Gastrocnemius medialis (tissue), 4 donors: Measurements from ENCODE around the gene ARHGAP8. TPM values are rescaled to one million over a fixed set of nuclear protein-coding genes. Genes with fewer than 3 reads are reported as not detected.

Source experiments
- ATAC-seq, 2 donors: fragments of 150-250 bp; one replicate each; pipeline ENCODE4 v1.9.1; 2016
- DNase-seq, 2 donors: peaks; one replicate each; pipeline ENCODE4 v3.0.0-alpha.2; 2019
- H3K27ac ChIP-seq, 4 donors: fragments of 200-600 bp; sonication (generic); 1 replicate in 1 of 4; 2 replicates in 3 of 4; pipeline ENCODE4 v1.5.1; 2016 to 2018; ENCODE audit warnings: mild to moderate bottlenecking in 2 of 4, moderate library complexity in 1 of 4
- H3K27me3 ChIP-seq, 3 donors: fragments of 200-600 bp; sonication (generic) in 2 of 3; 1 replicate in 1 of 3; 2 replicates in 2 of 3; pipeline versions ENCODE4 v1.5.1 to v1.6.0; 2016 to 2019; ENCODE audit warnings: mild to moderate bottlenecking in 1 of 3, moderate library complexity in 1 of 3
- H3K36me3 ChIP-seq, 2 donors: fragments of 200-600 bp; sonication (generic) in 1 of 2; one replicate each; pipeline ENCODE4 v1.5.1; 2017 to 2018
- H3K4me1 ChIP-seq, 2 donors: fragments of 200-600 bp; sonication (generic) in 1 of 2; one replicate each; pipeline ENCODE4 v1.5.1; 2016 to 2017; ENCODE audit warnings: mild to moderate bottlenecking in 2 of 2
- H3K4me3 ChIP-seq, 4 donors: fragments of 200-600 bp; sonication (generic) in 3 of 4; 1 replicate in 1 of 4; 2 replicates in 3 of 4; pipeline ENCODE4 v1.5.1; 2016 to 2019; ENCODE audit warnings: mild to moderate bottlenecking in 2 of 4
- H3K9me3 ChIP-seq, 3 donors: fragments of 200-600 bp; sonication (generic) in 2 of 3; 1 replicate in 1 of 3; 2 replicates in 2 of 3; pipeline ENCODE4 v1.5.1; 2016 to 2019
- CTCF ChIP-seq, 5 experiments: fragments of 450-650 bp in 3 of 5; fragments of 200-600 bp in 2 of 5; sonication (generic) in 2 of 5; IDR thresholded peaks in 4 of 5; conservative IDR thresholded peaks in 1 of 5; 1 replicate in 4 of 5; 2 replicates in 1 of 5; pipeline ENCODE4 v1.5.1; 2016 to 2019; ENCODE audit warnings: antibody characterized with exemption in 5 of 5, mild to moderate bottlenecking in 3 of 5, moderate library complexity in 3 of 5
- POLR2A ChIP-seq, 2 donors: fragments of 450-650 bp; IDR thresholded peaks; one replicate each; pipeline ENCODE4 v1.6.1; 2017; ENCODE audit warnings: antibody characterized with exemption in 2 of 2, mild to moderate bottlenecking in 2 of 2, moderate library complexity in 2 of 2
- in situ Hi-C, 4 donors: fragments of 200-750 bp; cut with MboI; loops; one replicate each; pipeline versions ENCODE4 v1.15.0 to v1.8.0; 2017; ENCODE audit warnings: low sequenced_read_pairs in 4 of 4
- intact Hi-C: fragments of 100-400 bp; cut with DNase I; formaldehyde crosslinking; loops from one replicate; pipeline ENCODE4 v1.15.1; 2023; ENCODE audit warnings: low total_unique reads
- total RNA-seq, 4 donors: library from RNA; depleted of rRNA; stranded (reverse); fragments of >200 nt; gene quantifications; one replicate each; pipeline versions ENCODE4 v1.1.0 to v1.2.3, GENCODE V29; 2016

Gene ARHGAP8
- total RNA-seq, 4 donors from 2014 or later: not detected

DNA sequence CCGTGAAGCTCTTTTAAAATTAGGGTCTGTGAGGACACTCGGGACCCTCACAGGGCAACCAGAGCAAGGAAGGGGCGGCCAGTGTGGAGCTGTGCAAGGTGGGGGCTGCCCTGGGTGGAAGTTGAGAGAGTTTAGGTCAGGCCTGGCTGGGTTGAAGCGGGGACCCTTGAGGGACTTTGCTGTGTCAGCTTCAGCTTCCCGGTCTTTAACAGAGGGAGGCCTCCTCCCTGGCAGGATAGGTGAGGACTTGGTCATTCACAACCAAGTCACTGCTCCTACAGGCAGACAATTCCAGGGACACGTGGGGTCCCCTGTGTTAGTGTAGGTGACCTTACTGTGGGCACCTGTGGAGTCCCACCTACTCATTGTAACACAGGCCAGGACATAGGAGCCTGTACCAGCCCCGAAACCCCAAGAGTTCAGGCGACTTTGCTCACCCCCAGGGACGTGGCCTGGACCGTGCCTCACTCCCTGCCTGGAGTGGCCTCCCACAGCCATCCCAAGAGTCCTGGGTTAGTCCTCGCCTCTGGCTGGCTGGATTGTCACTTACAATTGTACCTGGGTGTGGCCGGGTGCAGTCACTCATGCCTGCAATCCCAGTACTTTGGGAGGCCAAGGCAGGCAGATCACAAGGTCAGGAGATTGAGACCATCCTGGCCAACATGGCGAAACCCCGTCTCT lies 18.8 kb upstream of the ARHGAP8 start:
- in situ Hi-C loops: loop anchor here in 1 of 4 donors (5.0 kb wide), 1 partner anchor 36 kb away; no protein-coding TSS in a partner anchor
- ATAC-seq: no peak
- H3K27ac ChIP-seq: no peak overlapping the region
- intact Hi-C loops: no loop called here
- H3K4me1 ChIP-seq: peaks cover 0 to 13% of the 10 kb centered on the region in 2 donors
- no peak for TF ChIP-seq POLR2A (IDR thresholded peaks at IDR 0.05)
- TF ChIP-seq CTCF (IDR thresholded peaks at IDR 0.05 in 4 of 5, conservative IDR thresholded peaks at IDR 0.05 in 1 of 5): no peak
- no peaks in the 10 kb centered on the region for H3K36me3 ChIP-seq
- H3K9me3 ChIP-seq: no peaks in the 10 kb centered on the region
- peaks cover 11 to 17% (median 15%) of the 10 kb centered on the region in 3 donors for H3K27me3 ChIP-seq
- no peak for DNase-seq
- no peak overlapping the region for H3K4me3 ChIP-seq

DNA sequence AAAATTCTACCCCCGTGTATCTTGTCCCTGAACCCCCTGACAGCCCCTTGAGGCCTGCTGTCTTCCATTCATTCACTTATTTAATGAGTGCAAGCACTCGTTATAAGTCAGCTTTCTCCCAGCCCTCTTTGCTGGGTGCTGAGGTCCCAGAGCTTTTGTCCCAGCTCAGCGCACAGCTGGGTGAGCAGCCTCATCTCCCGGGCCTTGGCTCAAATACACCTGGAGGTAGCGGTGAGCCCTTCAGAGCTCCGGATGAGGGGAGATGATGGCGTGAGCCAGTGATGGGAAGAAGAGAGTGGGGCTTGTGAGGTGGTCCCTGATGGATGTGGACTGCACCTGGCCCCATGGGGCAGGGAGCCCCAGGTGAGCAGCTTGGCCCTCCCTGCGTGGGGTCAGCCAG lies 18.1 kb upstream of the ARHGAP8 start:
- Histone ChIP-seq H3K36me3 (no peaks in the 10 kb centered on the region), H3K27ac (no peak overlapping the region), H3K9me3 (no peaks in the 10 kb centered on the region), H3K4me1 (peaks cover 0 to 7% of the 10 kb centered on the region in 2 donors), H3K27me3 (peaks cover 7 to 15% (median 10%) of the 10 kb centered on the region in 3 donors), H3K4me3 (no peak overlapping the region)
- DNase-seq (no peak), ATAC-seq (no peak)
- TF ChIP-seq CTCF (IDR thresholded peaks at IDR 0.05 in 4 of 5, conservative IDR thresholded peaks at IDR 0.05 in 1 of 5): no peak
- TF ChIP-seq POLR2A (IDR thresholded peaks at IDR 0.05): no peak
- in situ Hi-C loops (loop anchor here in 1 of 4 donors (5.0 kb wide), 1 partner anchor 37 kb away; no protein-coding TSS in a partner anchor), intact Hi-C loops (no loop called here)

DNA sequence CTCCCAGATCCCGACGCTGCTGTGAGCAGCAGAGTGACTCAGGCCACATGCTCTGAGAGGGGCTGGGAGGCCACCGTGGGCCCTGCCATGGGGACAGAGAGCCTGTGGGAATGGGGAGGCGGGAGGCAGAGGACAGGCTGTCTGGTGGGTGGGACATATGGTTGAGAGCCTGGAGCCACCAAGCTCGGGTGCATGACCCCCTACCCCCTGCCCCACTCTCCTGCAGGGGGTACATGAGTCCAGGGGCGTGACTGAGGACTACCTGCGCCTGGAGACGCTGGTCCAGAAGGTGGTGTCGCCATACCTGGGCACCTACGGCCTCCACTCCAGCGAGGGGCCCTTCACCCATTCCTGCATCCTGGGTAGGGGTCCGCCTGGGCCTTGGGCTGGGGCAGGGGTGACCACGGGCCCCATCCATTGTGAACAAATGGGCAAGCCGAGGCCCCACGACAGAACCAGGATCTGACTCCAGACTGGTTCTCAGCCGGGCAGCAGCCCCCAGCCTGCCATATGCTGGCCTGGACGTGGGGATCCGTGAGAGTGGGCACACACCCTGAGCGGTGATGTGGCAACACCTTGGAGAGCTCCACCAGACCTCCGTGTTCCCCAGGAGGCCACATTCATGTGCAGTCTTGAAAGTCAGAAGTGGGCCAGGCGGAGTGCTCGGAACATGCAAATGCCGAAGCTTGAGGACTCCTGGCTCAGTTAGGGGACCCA lies 17.4 kb upstream of the ARHGAP8 start:
- in situ Hi-C loops (loop anchor here in 2 of 4 donors (5.0 kb wide), 1 partner anchor 38 kb away; no protein-coding TSS in a partner anchor), intact Hi-C loops (loop anchor here (1.0 kb wide), 1 partner anchor 38 kb away; no protein-coding TSS in a partner anchor)
- Histone ChIP-seq H3K9me3 (no peaks in the 10 kb centered on the region), H3K4me1 (peaks cover 0 to under 1% of the 10 kb centered on the region in 2 donors), H3K4me3 (no peak overlapping the region), H3K27ac (no peak overlapping the region), H3K27me3 (peaks cover 4 to 11% (median 5%) of the 10 kb centered on the region in 3 donors), H3K36me3 (no peaks in the 10 kb centered on the region)
- ATAC-seq (no peak), DNase-seq (no peak)
- no peak for TF ChIP-seq CTCF (IDR thresholded peaks at IDR 0.05 in 4 of 5, conservative IDR thresholded peaks at IDR 0.05 in 1 of 5)
- no peak for TF ChIP-seq POLR2A (IDR thresholded peaks at IDR 0.05)

DNA sequence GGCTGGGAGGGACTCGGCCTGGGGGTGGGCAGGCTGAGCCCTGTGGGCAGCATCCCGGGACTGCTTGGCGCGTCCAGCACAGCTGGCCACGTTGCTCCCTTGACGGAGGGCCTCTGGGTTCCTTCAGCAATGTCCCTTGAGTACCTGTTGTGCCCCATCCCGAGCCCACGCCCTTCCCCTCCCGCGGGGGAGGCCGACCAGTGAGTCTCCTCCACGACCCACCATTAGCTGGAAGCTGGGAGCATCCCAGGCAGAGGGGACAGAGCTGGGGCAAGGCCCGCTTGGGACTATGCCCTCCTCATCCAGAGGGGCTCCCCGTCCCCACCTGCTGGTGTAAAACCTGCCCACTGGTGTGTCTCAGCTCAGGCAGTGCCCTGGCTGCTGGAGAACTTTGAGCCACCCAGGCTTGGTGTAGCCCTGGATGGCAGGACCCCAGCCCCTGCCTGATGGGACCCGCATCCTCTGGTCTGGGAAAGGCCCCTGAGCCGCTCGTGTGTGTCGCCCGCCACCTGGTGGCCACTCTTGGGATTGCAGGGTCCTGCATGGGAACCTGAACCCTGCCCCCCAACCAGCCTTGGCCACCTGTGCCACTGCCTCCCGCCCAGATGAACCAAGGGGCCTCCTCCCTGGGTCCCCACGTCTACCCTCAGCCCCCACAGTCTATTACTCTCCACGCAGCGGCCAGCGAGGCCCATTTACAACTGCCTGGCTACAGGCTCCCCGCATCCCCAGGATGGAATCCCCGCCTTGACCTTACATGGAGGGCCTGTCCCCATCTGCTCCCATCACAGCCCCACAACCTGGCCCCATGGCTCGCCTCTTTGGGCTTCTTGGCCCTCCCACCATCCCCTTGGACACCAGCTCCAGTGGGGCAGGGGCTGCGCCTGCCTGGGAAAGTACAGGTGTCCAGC lies 16.6 kb upstream of the ARHGAP8 start:
- peak in 1 of 2 donors; percentile 50 for ATAC-seq
- Histone ChIP-seq H3K4me1 (no peaks in the 10 kb centered on the region), H3K9me3 (no peaks in the 10 kb centered on the region), H3K27me3 (peaks cover 4 to 8% (median 5%) of the 10 kb centered on the region in 3 donors), H3K27ac (no peak overlapping the region), H3K36me3 (no peaks in the 10 kb centered on the region), H3K4me3 (no peak overlapping the region)
- in situ Hi-C loops (loop anchor here in 1 of 4 donors (5.0 kb wide), 1 partner anchor 38 kb away; no protein-coding TSS in a partner anchor), intact Hi-C loops (loop anchor here (1.0 kb wide), 1 partner anchor 38 kb away; no protein-coding TSS in a partner anchor)
- peak in 1 of 2 donors; percentile 26 for DNase-seq
- peak; percentile 66 to 97 (median 92) for TF ChIP-seq CTCF (IDR thresholded peaks at IDR 0.05 in 4 of 5, conservative IDR thresholded peaks at IDR 0.05 in 1 of 5)
- no peak for TF ChIP-seq POLR2A (IDR thresholded peaks at IDR 0.05)
